Fibroblast of villous mesenchyme (primary cell): ENCODE data around the gene RGL4. TPM values are rescaled to one million over a fixed set of nuclear protein-coding genes. Genes with fewer than 3 reads are reported as not detected.
"Not testable (repeated sequence)": the region's sequence is repeated elsewhere in the genome, so short reads cannot be mapped to it uniquely, and the experiment has no call there.

Experiments
- DNase-seq: peaks from one replicate; pipeline ENCODE4 v3.0.0-alpha.2; 2010; ENCODE audit warnings: low read depth
- H3K4me3 ChIP-seq: 2 replicates; pipeline ENCODE4 v1.5.1; 2011; ENCODE audit warnings: low read depth, mild to moderate bottlenecking, low read length
- CTCF ChIP-seq: IDR thresholded peaks from 2 replicates; pipeline ENCODE4 v1.5.1; 2012; ENCODE audit warnings: low read depth, mild to moderate bottlenecking, low read length; ENCODE audit not compliant: insufficient read depth
- total RNA-seq: library from RNA; depleted of rRNA; stranded (reverse); fragments of >200 nt; gene quantifications from 2 replicates; pipeline ENCODE4 v1.2.3, GENCODE V29; 2012

Gene RGL4
- total RNA-seq, 1 donor = not detected

GRCh38 chr22:23720855-23721254 is 30.0 kb downstream of the RGL4 start:
- no peak for TF ChIP-seq CTCF
- no peak for DNase-seq
- no peak overlapping the region for H3K4me3 ChIP-seq

- TF ChIP-seq CTCF = no peak
- H3K4me3 ChIP-seq = no peak overlapping the region
These were observed 31.3 kb downstream of the RGL4 start for GRCh38 chr22:23722160-23722559.

GRCh38 chr22:23722724-23723123 is 31.9 kb downstream of the RGL4 start:
- H3K4me3 ChIP-seq = no peak overlapping the region
- DNase-seq = no peak
- no peak for TF ChIP-seq CTCF

More at GRCh38 chr22:23722160-23722559, 31.3 kb downstream of the RGL4 start:
- DNase-seq = no peak

GRCh38 chr22:23728108-23728507 is 37.3 kb downstream of the RGL4 start:
- not testable (repeated sequence) for H3K4me3 ChIP-seq, DNase-seq

- TF ChIP-seq CTCF = no peak
- no peak for DNase-seq
- H3K4me3 ChIP-seq = no peak overlapping the region
These were observed 46.9 kb downstream of the RGL4 start for GRCh38 chr22:23737696-23738095.

GRCh38 chr22:23742505-23743264 is 51.9 kb downstream of the RGL4 start:
- no peak for DNase-seq
- TF ChIP-seq CTCF = no peak
- no peak overlapping the region for H3K4me3 ChIP-seq

GRCh38 chr22:23743303-23743705 is 52.5 kb downstream of the RGL4 start:
- no peak for DNase-seq
- no peak overlapping the region for H3K4me3 ChIP-seq
- no peak for TF ChIP-seq CTCF
